NCI-H1048 (cell line): ENCODE measurements around the gene SAG.

Source experiments
- DNase-seq: peaks from one replicate; lab custom pipeline; 2025; lab: John Stamatoyannopoulos, UW

The SAG gene

DNA sequence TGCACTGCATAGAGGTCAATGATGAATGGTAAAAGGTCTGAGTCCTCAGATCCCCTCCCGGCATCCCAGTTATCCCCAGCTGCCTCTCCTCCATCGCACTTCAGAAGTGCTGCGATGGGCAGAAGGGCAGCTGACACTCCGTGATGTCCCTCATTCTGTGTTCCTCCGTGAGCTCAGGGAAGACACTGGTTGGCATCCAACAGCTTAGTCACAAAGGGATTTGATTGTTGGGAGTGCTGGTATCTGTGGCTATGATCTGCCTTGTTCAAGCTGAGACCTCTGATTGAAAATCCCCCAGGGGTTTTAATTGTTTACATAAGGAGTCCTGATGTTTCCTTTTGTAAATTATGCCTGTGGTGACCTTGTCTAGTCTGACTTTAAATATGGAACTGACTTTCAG, 19.0 kb upstream of the SAG start:
- no peak for DNase-seq

GRCh38 chr2:233289648-233290047, 18.0 kb upstream of the SAG start:
- DNase-seq: no peak

GRCh38 chr2:233290051-233290845, 17.4 kb upstream of the SAG start:
- no peak for DNase-seq

DNA sequence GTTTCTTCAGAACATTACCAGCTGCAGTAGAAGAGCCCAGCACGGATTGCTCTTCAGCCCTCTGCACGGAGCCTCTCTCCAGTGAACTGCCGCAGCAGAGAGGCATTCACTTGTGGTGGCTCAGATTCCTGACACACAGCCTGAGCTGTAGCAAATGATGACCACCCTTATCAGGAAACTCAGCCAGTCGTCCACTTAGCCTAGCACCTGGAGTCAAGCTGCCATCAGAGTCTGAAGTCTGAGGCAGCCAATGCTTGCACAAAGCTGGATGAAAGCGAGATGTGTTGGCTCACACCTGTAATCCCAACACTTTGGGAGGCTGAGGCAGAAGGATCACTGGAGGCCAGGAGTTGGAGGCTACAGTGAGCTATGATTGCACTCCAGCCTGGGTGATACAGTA, 11.7 kb upstream of the SAG start:
- DNase-seq: no peak

GRCh38 chr2:233297076-233297475, 10.5 kb upstream of the SAG start:
- no peak for DNase-seq

DNA sequence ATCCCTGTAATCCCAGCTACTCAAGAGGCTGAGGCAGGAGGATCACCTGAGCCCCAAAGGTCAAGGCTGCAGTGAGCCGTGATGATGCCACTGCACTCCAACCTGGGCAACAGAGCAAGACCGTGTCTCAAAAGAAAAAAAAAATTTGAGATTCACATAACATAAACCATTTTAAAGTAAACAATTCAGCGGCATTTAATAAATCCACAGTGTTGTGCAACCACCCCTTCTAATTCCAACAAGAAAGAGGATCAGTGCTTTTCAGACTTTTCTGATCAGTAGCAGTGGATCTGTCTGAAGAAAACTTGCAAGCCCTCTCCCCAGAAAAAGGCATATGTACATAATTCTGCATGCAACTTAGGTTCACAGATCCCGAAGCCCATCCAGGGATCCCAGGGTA, 7.2 kb upstream of the SAG start:
- DNase-seq: no peak

GRCh38 chr2:233301248-233301647, 6.4 kb upstream of the SAG start:
- no peak for DNase-seq

GRCh38 chr2:233301811-233302210, 5.8 kb upstream of the SAG start:
- no peak for DNase-seq

DNA sequence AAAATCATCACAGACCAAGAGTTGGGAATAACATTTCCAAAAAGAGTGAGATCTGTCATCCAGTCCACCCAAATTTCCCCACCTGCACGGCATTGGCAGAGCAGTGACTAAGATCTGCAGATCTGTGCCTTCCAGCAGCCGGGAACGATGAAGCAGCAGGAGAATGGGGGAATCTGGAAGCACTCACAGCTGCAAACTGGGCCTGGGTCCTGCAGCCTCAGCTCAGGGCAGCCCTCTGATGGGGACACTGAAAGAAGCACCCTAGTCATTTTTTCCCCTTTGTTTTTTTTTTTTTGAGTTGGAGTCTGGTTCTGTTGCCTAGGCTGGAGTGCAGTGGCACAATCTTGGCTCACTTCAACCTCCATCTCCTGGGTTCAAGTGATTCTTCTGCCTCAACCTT, 4.4 kb upstream of the SAG start:
- DNase-seq: no peak

GRCh38 chr2:233311241-233311926, 3.8 kb downstream of the SAG start:
- DNase-seq: no peak

- no peak for DNase-seq
Observed at GRCh38 chr2:233312874-233313273, 5.3 kb downstream of the SAG start.

GRCh38 chr2:233314180-233314925, 6.7 kb downstream of the SAG start:
- DNase-seq: no peak

DNA sequence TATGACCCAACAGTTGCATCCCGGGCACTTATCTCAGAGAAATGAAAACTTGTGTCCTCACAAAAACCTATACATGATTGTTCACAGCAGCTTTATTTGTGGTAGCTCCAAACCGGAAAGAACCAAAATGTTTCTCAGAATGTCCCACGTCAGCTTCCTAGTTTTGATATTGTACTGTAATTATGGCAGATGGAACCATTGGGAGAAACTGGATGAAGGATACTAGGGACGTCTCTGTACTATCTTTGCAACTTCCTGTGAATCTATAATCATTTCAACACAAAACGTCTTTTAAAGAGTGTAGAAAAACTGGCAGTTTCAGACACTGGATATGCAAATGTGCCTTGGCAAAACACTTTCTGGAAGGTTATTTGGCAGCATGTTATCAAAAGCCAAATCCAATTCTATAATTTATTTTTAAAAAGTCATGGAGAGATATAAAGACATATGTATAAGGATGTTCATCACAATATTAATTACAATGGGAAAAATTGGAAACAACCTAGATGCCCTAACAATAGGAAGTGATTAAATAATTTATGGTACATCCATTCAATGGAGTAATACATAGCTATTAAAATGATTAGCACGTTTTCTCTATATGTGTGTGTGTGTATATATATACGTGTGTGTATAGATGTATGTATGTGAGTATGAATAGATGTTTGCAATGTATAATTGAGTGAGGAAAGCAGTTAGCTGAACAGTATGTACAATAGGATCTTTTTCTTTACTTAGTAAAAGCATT, 9.8 kb downstream of the SAG start:
- DNase-seq: no peak

DNA sequence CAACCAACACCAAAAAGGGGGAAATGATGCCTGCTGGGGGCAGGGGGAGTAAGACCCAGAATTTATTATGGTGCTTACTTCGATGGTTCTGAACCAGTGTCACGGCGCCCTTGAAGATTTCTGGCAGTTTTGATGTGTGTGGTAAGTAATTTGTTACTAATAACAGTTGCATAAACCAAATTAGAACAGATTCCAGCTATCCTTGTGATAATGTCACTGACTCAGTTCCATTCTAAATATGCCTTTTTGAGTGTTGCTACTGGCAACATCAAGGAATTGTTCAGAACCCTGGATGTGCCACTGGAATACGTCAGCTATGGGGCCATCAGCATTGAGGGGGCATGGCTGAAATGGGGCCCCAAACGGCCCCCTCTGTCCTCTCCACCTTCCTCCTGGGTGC, 11.6 kb downstream of the SAG start:
- DNase-seq: no peak

- no peak for DNase-seq
Observed at GRCh38 chr2:233320470-233320869, 12.9 kb downstream of the SAG start.

- DNase-seq: no peak
Observed at GRCh38 chr2:233321166-233321565, 13.6 kb downstream of the SAG start.

DNA sequence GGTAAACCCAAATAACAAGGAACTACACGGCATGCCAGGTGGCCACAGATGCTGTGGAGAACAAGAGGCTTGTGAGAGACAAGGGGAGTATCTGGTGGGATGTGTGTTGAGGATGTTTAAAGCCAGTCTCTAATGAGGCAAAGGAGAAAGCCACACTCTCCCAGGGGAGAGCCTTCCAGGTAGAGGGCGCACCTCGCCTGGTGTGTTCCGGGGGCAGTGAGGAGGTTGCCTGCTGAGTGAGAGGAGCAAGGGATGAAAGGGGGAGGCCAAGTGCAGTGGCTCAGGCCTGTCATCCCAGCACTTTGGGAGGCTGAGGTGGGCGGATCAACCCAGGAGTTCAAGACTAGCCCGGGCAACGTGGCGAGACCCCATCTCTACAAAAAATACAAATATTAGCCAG, 16.2 kb downstream of the SAG start:
- DNase-seq: no peak

DNA sequence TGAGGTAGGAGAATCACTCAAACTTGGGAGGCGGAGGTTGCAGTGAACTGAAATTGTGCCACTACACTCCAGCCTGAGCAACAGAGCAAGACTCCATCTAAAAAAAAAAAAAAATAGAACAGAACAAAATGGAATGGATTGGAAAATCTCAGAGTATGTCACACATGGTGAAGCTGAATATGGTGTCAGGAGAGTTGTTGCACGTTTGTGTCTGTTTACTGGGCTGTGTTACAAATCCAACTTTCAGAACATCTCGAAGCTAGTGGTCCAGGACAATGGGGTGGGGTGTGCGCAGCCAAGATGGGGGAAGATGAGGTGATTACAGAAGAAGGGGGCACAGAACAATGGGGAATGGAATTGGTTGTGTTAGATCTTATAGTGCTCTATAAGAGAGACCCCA, 17.6 kb downstream of the SAG start:
- no peak for DNase-seq

GRCh38 chr2:233325814-233326213, 18.2 kb downstream of the SAG start:
- no peak for DNase-seq

DNA sequence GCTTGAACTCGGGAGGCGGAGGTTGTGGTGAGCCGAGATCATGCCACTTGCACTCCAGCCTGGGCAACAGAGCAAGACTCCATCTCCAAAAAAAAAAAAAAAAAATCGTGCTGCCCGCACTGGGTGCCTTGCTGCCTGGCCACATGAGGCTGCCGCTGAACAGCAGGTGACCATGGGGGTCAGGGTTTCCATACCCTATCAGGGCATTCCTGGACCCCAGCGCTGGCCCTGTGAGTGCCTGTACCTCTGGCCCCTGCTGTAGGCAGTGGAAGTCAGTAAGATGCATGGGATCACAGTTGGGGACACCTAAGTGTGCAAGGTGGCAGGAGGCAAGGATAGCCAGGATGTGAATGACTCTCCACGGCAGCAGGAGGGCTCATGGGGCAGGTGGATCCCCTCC, 18.9 kb downstream of the SAG start:
- no peak for DNase-seq

- DNase-seq: no peak
Observed at GRCh38 chr2:233328922-233329321, 21.3 kb downstream of the SAG start.

GRCh38 chr2:233329489-233330135, 22.0 kb downstream of the SAG start:
- no peak for DNase-seq
